Measurements from ENCODE around the gene MBOAT7. TPM values are rescaled to one million over a fixed set of nuclear protein-coding genes. Genes with fewer than 3 reads are reported as not detected.

The MBOAT7 gene
- total and polyA plus RNA-seq, 2 of the 8 experiments (the other 6 are each of a cell fraction or from before 2014, with no cell fraction given): 85.5 to 90.9 TPM

GRCh38 chr19:54201980-54202379, 12.6 kb upstream of the MBOAT7 start:
- peaks cover 41 to 58% (median 51%) of the 10 kb centered on the region in 4 experiments for H3K36me3 ChIP-seq (ENCODE audit: control insufficient read depth in 2 of 4, insufficient read depth in 4 of 4, low read length in 3 of 4)
- peaks cover 32 to 64% of the 10 kb centered on the region in 2 experiments for H3K79me2 ChIP-seq (ENCODE audit: control insufficient read depth in 1 of 2, insufficient read depth in 2 of 2, low read length in 2 of 2)

More at GRCh38 chr19:54201980-54202379, 12.6 kb upstream of the MBOAT7 start:
- H3K27ac ChIP-seq (ENCODE audit: low read depth, low read length): no peak overlapping the region
- no peak overlapping the region for H3K23ac ChIP-seq (ENCODE audit: insufficient read length)
- H3K23me2 ChIP-seq (ENCODE audit: low read depth, low read length): peaks cover 20% of the 10 kb centered on the region
- no peaks in the 10 kb centered on the region for H3K27me3 ChIP-seq (replicated peaks in 1 of 4; ENCODE audit: control insufficient read depth in 3 of 4, extremely low read depth in 1 of 4, insufficient read depth in 3 of 4, low read length in 3 of 4)
- H3K9me3 ChIP-seq (ENCODE audit: insufficient read depth in 2 of 2, low read depth in 1 of 2, low read length in 1 of 2): no peaks in the 10 kb centered on the region
- no peak overlapping the region for H2BK5ac ChIP-seq (ENCODE audit: low read depth, low read length)
- POLR2A ChIA-PET (ENCODE audit: partially characterized antibody): interaction anchor here (0.9 to 28.7 kb wide), 25 partner anchors 5 to 260 kb away, joined by 3 to 909 read pairs (median 6); partner anchors contain the start of genes LILRB2, LILRB3, LILRB5 and MBOAT7
- H4K91ac ChIP-seq (replicated peaks; ENCODE audit: insufficient read length, low read length): no peak overlapping the region
- peaks cover 14% of the 10 kb centered on the region for H3K79me1 ChIP-seq (ENCODE audit: low read depth, low read length)
- H3K14ac ChIP-seq (ENCODE audit: insufficient read length): no peak overlapping the region
- 78% methylated on average over 13 of the region's 13 CpGs; no CpG with 5 or more reads in 1 of the 2 experiments for WGBS, 2 experiments (ENCODE audit: extremely low coverage in 1 of 2, insufficient coverage in 1 of 2, insufficient read length in 1 of 2, insufficient replicate concordance in 2 of 2, low coverage in 1 of 2, low lambda C conversion rate in 2 of 2, missing lambda C conversion rate in 1 of 2)
- no peak overlapping the region for H2BK12ac ChIP-seq (ENCODE audit: low read depth, low read length)
- FAIRE-seq (no peak), DNase-seq (ENCODE audit: low read depth in 1 of 2, low spot score in 2 of 2) (no peak)
- H4K5ac ChIP-seq (ENCODE audit: insufficient read length, low read depth, low read length): no peak overlapping the region
- TF ChIP-seq TBP (IDR thresholded peaks at IDR 0.05; ENCODE audit: low read depth, low read length): no peak
- TF ChIP-seq CEBPB (IDR thresholded peaks at IDR 0.05; ENCODE audit: low read depth, low read length): 0 out of 2 replicates have a peak, but pooled peaks have one; percentile 10
- peaks cover 12 to 25% (median 17%) of the 10 kb centered on the region in 4 experiments for H3K4me1 ChIP-seq (replicated peaks in 1 of 4; ENCODE audit: control insufficient read depth in 3 of 4, insufficient read depth in 4 of 4, low read length in 3 of 4)
- H2BK15ac ChIP-seq (ENCODE audit: low read length): no peak overlapping the region
- H4K8ac ChIP-seq (ENCODE audit: extremely low read depth, insufficient read depth, low read length): no peak overlapping the region
- peak overlapping the region; percentile 60 to 90 for H3K4me2 ChIP-seq (ENCODE audit: insufficient read depth in 1 of 2, low read depth in 2 of 2, low read length in 2 of 2)
- no peak overlapping the region for H2AFZ ChIP-seq (ENCODE audit: low read length)
- H3K4me3 ChIP-seq (ENCODE audit: extremely low read depth in 1 of 4, insufficient read depth in 2 of 4, low read depth in 3 of 4, low read length in 4 of 4): peak overlapping the region; percentile 81 to 96 (median 93)
- H3K56ac ChIP-seq (replicated peaks; ENCODE audit: insufficient read length, low read depth, low read length): no peak overlapping the region
- H3K9ac ChIP-seq (replicated peaks in 1 of 4; ENCODE audit: extremely low read depth in 1 of 4, low read depth in 3 of 4, low read length in 3 of 4): peak overlapping the region; percentile 98 to 99 (median 98)
- H2AK5ac ChIP-seq (ENCODE audit: low read depth, low read length): no peak overlapping the region
- no peak overlapping the region for H3K4ac ChIP-seq (replicated peaks; ENCODE audit: insufficient read length, low read depth, low read length)
- no peak overlapping the region for H3K18ac ChIP-seq (ENCODE audit: extremely low read depth, low read length)
- H4K20me1 ChIP-seq (replicated peaks in 1 of 2; ENCODE audit: control insufficient read depth in 1 of 2, insufficient read depth in 2 of 2, low read length in 2 of 2): peaks cover 46 to 51% of the 10 kb centered on the region in 2 experiments
- H2BK120ac ChIP-seq (replicated peaks; ENCODE audit: low read depth, low read length): no peak overlapping the region
- CTCF ChIA-PET (ENCODE audit: partially characterized antibody): interaction anchor here (0.6 to 2.9 kb wide), 4 partner anchors 9 to 1322 kb away, joined by 3 to 7 read pairs (median 6); partner anchors contain the start of gene TMC4
- no peak overlapping the region for H2BK20ac ChIP-seq (ENCODE audit: low read length)
